Prostate gland (tissue), 2 donors: ENCODE results near the gene TCERG1L.

ENCODE experiments used
- CTCF ChIP-seq, 4 experiments: fragments of 200-600 bp in 2 of 4; fragments of 450-650 bp in 2 of 4; sonication (generic) in 2 of 4; IDR thresholded peaks; 1 replicate in 3 of 4; 2 replicates in 1 of 4; pipeline ENCODE4 v1.5.1; 2016 to 2019; ENCODE audit warnings: antibody characterized with exemption in 4 of 4, mild to moderate bottlenecking in 2 of 4, moderate library complexity in 2 of 4
- POLR2A ChIP-seq: fragments of 450-650 bp; IDR thresholded peaks from one replicate; pipeline ENCODE4 v1.6.1; 2016; ENCODE audit warnings: antibody characterized with exemption, mild to moderate bottlenecking
- POLR2AphosphoS5 ChIP-seq: sonication (generic); formaldehyde crosslinking; IDR thresholded peaks from one replicate; pipeline ENCODE4 v1.6.1; 2017; ENCODE audit warnings: antibody characterized with exemption

- TF ChIP-seq CTCF (IDR thresholded peaks at IDR 0.05) (no peak), POLR2AphosphoS5 (no peak), POLR2A (no peak)
Measured at GRCh38 chr10:131048606-131049005, 262.9 kb downstream of the TCERG1L start.
